Epithelial cell of esophagus (primary cell): ENCODE data around the gene PSMB3.

Experiments
- DNase-seq: peaks from one replicate; pipeline ENCODE4 v3.0.0; 2010; ENCODE audit warnings: low read depth
- H3K4me3 ChIP-seq: 2 replicates; pipeline ENCODE4 v1.5.1; 2011; ENCODE audit warnings: mild to moderate bottlenecking, low read length, control low read depth
- CTCF ChIP-seq: IDR thresholded peaks from 2 replicates; pipeline ENCODE4 v1.5.1; 2011; ENCODE audit warnings: low read depth, mild to moderate bottlenecking, low read length, control low read depth, inconsistent platforms; ENCODE audit not compliant: insufficient read depth; ENCODE audit errors: missing control alignments

Gene PSMB3

GRCh38 chr17:38742411-38743308 lies 9.9 kb upstream of the PSMB3 start:
- TF ChIP-seq CTCF: no peak
- DNase-seq: peak; percentile 64
- no peak overlapping the region for H3K4me3 ChIP-seq

- no peak for DNase-seq
- H3K4me3 ChIP-seq: no peak overlapping the region
- TF ChIP-seq CTCF: no peak
Observed at GRCh38 chr17:38743556-38744171, 8.9 kb upstream of the PSMB3 start.

- no peak for TF ChIP-seq CTCF
- H3K4me3 ChIP-seq: no peak overlapping the region
- no peak for DNase-seq
Observed at GRCh38 chr17:38745545-38745944, 7.0 kb upstream of the PSMB3 start.

GRCh38 chr17:38746004-38746848 lies 6.3 kb upstream of the PSMB3 start:
- no peak for TF ChIP-seq CTCF
- no peak for DNase-seq
- H3K4me3 ChIP-seq: peak overlapping the region; percentile 100

- no peak for DNase-seq
- H3K4me3 ChIP-seq: peak overlapping the region; percentile 100
- TF ChIP-seq CTCF: no peak
Observed at GRCh38 chr17:38746849-38747462, 5.6 kb upstream of the PSMB3 start.

- peak overlapping the region; percentile 100 for H3K4me3 ChIP-seq
- DNase-seq: no peak
- TF ChIP-seq CTCF: no peak
Observed at GRCh38 chr17:38747463-38748148, 4.9 kb upstream of the PSMB3 start.
